CD4-positive, alpha-beta T cell treated with Interleukin-1 beta for 1 hour (primary cell): ENCODE data around the gene C6orf163.
A peak's percentile ranks its signal among the peaks of the same experiment; 100 is the strongest.

ENCODE experiments used
- DNase-seq, 2 donors: peaks; one replicate each; pipeline ENCODE4 v3.0.0-alpha.2; 2020 to 2022

C6orf163 gene

GRCh38 chr6:87357479-87358196 lies 13.0 kb downstream of the C6orf163 start:
- DNase-seq = no peak

GRCh38 chr6:87364602-87365252 lies 20.1 kb downstream of the C6orf163 start:
- no peak for DNase-seq

GRCh38 chr6:87366072-87366827 lies 21.6 kb downstream of the C6orf163 start:
- DNase-seq = no peak

GRCh38 chr6:87366899-87367298 lies 22.3 kb downstream of the C6orf163 start:
- DNase-seq = no peak

- no peak for DNase-seq
Observed at GRCh38 chr6:87373377-87373776, 28.8 kb downstream of the C6orf163 start.

- no peak for DNase-seq
Observed at GRCh38 chr6:87375315-87375714, 30.7 kb downstream of the C6orf163 start.

- DNase-seq = no peak
Observed at GRCh38 chr6:87376643-87377042, 32.0 kb downstream of the C6orf163 start.

GRCh38 chr6:87378947-87379346 lies 34.3 kb downstream of the C6orf163 start:
- DNase-seq = no peak

- no peak for DNase-seq
Observed at GRCh38 chr6:87382861-87383260, 38.2 kb downstream of the C6orf163 start.

GRCh38 chr6:87384038-87384437 lies 39.4 kb downstream of the C6orf163 start:
- no peak for DNase-seq

- no peak for DNase-seq
Observed at GRCh38 chr6:87384449-87384848, 39.8 kb downstream of the C6orf163 start.

- DNase-seq = no peak
Observed at GRCh38 chr6:87391334-87391733, 46.7 kb downstream of the C6orf163 start.

GRCh38 chr6:87393026-87393622 lies 48.5 kb downstream of the C6orf163 start:
- peak; percentile 10 to 65 for DNase-seq

GRCh38 chr6:87395431-87395830 lies 50.8 kb downstream of the C6orf163 start:
- no peak for DNase-seq

- DNase-seq = peak in 1 of 2 donors; percentile 12
Observed at GRCh38 chr6:87396595-87397392, 52.2 kb downstream of the C6orf163 start.

GRCh38 chr6:87397656-87398055 lies 53.0 kb downstream of the C6orf163 start:
- no peak for DNase-seq

GRCh38 chr6:87401832-87402231 lies 57.2 kb downstream of the C6orf163 start:
- DNase-seq = no peak

GRCh38 chr6:87407561-87407900 lies 62.9 kb downstream of the C6orf163 start:
- no peak for DNase-seq

- peak; percentile 83 to 85 for DNase-seq
Observed at GRCh38 chr6:87407901-87408720, 63.5 kb downstream of the C6orf163 start, which contains the start of gene CFAP206. Gene CFAP206, plus strand, starts transcription at chr6:87407972. Its CDS starts 1,868 bp downstream, at chr6:87409840.

GRCh38 chr6:87408721-87409155 lies 64.1 kb downstream of the C6orf163 start:
- DNase-seq = no peak
